NCI-H69 (cell line): ENCODE data around the gene KAZN.
A peak's percentile ranks its signal among the peaks of the same experiment; 100 is the strongest.

Experiments
- DNase-seq: peaks from one replicate; lab custom pipeline; 2025; lab: John Stamatoyannopoulos, UW

The KAZN gene

GRCh38 chr1:14887764-14888350, 289.4 kb downstream of the KAZN start:
- no peak for DNase-seq

DNA sequence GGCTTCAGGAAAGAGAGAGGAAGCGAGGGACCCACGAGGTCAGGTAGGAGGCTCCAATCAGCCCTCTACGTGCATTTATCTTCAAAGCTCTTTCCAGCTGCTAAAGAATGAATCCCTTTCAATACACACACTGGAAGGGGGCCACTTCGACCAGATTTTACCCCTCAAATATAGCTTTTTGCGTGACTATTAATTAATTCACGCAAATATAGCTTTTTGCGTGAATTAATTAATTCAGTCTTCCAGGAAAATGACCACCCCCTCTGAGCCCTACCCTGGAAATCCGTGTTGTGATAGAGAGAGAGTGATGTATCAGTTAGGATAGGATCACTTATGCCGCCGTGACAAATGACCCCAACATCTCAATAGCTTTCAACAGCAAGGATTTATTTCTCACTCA, 289.9 kb downstream of the KAZN start:
- no peak for DNase-seq

DNA sequence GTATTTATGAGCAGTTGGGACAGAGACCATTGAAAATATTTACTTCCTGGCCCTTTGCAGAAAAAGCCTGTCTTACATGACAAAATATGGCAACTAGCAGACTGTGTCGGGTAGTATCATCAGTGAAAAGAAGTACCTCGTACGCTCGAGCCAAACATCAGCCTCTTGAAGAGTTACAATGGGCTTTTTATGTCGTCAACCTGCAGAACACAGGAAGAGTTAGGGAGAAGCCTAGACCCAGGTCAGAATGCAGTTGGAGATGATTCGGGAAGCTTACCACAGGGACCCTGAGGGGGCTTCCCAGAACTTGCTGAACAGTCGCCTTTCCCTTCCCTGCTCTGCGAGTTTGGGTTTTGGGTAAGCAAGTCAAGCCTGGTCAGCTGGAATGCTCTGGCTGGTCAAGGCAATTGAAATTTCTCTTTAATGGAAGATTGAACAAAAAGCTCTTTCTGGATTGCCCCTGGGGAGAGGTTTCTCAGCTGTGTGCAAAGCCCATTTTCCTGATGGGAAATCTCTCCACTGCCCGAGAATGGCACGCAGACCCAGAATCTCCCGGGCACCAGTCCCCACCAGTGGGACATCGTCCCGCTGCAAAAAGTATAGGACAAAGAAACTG, 291.4 kb downstream of the KAZN start:
- DNase-seq, result no peak

DNA sequence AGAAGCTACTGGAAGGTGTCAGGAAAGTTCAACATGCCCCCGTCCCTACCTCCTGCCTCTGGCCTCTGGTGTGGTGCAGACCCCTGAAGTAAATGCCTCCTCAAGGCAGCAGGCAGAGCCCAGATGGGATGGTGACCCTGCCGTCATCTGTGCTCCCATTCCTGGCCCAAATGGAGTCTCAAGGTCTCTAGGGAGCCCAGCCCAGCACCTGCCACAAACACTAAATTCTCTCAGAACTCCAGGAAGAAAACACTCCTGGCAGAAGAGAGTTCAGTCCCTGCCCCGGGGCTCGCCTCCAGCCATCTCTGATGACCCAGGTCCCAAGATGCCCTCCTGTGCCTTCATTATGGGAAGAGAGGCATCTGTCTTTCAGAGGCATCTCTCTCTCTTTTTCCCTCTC, 293.5 kb downstream of the KAZN start:
- DNase-seq, result no peak

DNA sequence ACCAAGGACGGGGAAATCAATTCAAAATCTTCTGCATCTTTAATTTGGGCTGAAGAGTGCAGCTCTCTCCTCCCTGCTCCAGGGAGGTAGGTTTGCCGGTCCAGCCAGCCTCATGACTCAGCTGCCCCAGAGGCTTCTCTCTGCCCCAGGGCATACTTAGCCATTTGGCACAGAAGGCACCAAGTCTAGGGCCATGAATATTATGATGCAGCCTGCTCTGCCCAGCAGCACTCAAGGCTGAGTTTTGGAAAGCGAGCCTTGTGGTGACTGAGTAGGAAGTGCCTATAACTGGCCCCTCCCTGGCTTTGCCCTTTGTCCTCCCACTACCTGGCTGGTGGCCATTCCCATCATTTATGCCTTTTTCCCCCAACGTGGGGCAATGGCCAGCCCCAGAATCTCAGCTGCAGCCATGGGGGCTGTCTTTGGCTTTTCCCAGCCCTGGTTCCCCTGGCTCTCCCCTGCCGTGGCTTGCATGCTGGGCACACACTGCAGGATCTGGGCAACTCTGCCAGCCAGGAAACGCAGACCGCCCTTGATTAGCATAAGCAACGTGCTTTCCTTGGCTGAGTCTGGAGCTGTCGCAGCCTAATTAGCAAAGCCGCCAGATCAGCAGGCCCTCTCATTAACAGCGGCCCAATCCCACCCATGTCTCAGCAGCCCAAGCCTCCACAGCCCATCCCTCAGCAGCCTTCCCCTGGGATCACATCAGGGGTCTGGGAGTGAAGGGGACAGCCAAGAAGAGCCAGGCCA, 296.5 kb downstream of the KAZN start:
- DNase-seq, result peak; percentile 76

DNA sequence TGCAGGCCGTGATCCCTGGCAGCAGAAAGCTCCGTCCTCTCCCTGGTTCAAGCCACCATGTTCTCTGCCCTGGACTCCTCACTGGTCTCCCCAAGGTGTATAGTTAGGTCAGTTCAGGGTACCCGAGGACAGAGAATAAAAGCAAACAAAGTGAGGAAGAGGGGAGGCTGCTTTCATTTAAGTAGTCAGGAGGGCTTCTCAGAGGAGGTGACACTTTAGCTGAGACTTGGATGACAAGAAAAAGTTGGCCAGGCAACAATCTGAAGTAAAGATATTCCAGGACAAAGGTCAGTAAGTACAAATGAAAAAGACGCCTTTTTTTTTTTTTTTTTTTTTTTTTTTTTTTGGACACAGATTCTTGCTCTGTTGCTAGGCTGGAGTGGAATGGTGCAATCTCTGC, 297.2 kb downstream of the KAZN start:
- no peak for DNase-seq

DNA sequence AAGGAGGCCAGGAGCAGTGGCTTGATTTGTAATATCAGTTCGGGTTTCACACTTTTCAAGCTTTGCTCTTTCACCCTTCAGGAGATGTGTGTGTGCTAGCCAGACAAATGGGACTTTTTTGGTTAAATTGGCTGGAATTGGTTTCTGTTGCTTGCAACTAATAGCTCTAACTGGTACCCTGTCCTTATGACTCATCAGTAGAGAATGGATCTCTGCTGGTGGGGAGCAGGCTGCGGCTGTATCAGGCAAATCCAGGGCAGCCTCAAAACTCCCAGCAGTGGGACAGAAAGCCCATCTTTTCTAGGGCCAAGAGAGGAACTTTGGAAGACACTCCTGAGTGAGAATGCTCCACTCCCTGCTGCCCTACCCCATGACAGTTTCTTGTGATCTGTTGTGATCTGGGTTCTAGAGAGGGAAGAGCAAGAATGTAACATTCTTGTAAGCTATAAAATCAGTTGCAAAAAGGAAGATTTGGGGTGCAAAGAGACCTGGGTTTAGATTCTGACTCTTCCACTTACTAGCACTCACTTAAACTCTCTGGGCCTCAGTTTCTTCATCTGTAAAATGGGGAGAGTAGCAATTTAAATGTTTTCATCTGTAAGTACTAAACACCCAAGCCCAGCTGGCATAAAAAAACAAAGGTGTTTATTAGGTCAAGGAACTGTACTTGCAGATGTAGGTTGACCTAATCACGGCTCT, 298.0 kb downstream of the KAZN start:
- no peak for DNase-seq

DNA sequence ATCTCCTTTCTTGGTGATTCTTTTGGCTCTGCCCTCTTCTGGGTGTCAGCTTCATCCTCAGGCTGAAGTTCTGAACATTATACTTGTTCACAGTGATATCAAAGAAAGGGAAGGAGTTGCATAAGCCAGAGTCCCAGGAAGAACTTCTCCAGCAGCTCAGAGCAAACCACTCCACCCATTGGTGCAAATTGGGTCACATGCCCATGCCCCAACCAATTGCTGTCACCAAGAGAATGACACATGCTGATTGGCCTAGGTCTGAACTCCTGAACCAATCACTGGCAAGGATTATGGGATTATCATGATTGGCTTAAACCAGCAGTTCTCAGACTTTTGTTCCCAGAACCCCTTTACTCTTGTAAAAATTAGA, 298.6 kb downstream of the KAZN start:
- no peak for DNase-seq

DNA sequence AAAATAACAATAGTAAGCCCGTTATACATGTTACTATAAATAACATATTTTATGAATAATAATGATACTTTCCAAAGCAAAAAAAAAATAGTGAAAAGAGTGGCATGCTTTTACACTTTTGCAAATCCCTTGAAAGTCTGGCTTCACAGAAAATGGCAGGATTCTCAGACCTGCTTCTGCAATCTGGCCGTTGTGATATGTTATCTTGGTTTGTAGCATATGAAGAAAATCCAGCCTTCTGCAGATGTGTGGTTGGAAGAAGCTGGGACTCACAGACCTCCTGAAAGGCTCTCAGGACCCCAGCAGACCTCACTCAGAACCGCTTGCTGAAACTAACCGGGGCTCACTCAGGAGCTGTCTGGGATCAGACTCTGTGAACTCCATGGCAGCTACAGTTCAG, 299.1 kb downstream of the KAZN start:
- no peak for DNase-seq

DNA sequence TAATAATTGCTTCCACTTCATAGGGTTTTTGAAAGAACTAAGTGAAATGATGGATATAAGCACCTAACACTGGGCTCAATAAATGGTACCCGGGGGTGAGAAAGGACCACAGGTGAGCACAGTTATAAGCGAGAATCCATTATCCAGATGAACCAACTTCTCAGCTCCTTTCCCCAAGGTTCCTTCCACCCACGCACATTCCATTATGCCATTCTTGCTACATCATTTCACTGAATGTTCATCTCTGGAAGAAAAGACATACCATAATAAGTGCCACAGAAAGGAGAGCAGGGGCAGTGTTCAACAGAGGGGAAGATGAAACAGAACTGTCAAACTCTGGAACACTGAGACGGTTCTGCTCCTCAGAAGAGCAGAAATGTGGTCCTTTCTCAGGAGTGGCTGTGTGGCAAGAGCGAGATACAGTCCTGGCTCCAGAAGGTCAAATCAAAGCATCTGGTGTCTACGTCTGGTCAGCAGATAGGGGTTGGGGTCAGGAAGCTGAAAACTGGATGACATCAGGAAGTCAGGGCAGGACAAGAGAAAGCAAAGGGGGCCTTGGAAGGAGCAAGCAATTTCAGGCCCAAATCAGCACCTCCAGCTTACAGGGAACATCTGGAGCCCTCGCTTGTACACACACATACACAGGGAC, 299.6 kb downstream of the KAZN start:
- no peak for DNase-seq

DNA sequence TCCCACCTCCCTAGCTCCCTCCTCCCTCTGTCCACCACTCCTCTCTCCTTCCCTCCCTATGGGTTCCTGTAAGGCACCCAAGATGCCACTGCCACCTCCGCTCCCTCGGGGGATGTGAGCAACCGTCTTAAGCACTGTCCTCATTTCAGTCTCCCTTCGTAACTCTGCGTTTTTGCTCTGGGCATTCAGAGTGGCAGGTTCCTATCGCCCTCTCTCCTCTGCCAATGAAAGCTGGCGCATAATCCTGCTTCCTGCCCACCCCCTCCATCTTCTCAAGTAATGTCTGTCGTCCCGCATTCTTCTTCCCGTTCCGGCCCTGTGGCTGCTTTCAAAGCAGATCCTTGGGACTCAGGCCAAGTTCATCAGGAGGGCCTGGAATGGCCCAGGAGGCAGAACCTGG, 301.2 kb downstream of the KAZN start:
- DNase-seq, result no peak

- no peak for DNase-seq
Measured at GRCh38 chr1:14901371-14901954, 303.0 kb downstream of the KAZN start.

DNA sequence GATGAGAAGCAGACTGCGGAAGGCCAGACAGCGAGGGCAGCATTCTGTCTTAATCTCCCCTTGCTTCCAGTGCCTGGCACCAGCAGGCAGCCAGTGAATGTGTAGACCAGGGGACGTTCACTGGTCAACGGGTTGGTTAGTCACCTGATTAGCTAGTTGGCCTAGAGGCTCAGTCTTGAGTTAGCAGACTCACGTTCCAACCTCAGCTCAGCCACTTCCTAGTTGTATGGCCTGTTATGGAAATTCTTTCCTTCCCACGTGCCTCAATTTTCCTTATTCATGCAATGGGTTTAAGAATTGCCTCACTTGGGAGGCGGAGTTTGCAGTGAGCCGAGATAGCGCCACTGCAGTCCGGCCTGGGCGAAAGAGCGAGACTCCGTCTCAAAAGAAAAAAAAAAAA, 305.4 kb downstream of the KAZN start:
- no peak for DNase-seq

DNA sequence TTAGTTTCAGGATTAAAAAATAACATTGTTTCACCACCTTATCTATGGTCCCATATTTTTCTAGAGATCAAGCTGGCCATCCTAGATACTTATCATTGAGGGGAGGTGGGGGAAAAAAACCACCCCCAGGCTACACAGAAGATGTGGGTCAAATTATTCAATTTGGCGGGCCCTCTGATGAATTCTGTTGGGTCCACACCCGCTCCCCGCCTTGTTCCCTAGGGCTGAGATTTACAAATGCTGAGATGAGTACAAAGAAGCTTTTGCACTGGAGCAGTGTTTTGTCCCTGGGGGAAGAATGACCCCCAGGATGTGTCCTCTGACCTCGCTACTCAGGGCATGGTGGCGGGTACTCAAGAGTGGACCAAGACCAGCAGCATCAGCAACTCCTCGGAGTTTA, 308.2 kb downstream of the KAZN start:
- DNase-seq, result no peak

DNA sequence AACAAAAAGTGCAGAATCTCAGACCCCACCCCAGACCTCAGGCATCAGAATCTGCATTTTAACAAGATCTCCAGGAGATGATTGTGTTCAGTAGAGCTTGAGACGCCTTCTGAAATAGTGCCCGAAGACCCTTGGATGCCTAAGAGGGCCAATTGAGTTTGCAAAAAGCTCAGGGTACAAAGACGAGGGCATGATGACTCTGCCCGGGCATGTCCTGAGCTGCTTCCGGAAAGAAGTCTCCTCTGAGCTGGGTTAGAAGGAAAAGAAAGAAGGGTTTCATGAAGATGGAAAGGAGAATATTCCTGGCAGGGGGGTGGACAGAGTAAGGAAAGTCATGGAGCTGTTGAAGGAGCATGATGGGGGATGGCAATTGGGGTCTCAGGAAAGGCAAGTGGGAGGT, 308.9 kb downstream of the KAZN start:
- DNase-seq, result no peak

GRCh38 chr1:14909273-14909672, 310.8 kb downstream of the KAZN start:
- DNase-seq, result no peak

DNA sequence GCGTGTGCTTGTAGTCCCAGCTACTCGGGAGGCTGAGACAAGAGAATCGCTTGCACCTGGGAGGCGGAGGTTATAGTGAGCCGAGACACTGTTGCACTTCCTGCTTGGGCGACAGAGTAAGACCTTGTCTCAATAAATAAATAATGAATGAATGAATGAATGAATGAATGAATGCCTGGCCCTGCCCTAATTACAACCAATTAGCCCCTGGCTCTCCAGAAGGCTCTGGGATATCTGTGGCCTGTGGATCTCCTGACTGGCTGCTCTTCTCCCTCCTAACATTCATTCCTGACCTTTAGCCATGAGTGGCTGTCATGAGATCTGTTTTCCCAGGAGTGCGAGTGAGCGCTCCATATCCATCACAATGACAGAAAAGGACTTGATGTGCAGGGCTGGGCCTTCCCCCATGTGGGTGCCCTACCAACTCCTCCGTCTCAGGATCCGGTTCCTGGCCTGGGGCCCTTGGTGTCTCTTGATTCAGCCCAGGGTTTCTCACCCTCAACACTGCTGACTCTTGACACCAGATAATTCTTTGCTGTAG, 311.5 kb downstream of the KAZN start:
- no peak for DNase-seq

DNA sequence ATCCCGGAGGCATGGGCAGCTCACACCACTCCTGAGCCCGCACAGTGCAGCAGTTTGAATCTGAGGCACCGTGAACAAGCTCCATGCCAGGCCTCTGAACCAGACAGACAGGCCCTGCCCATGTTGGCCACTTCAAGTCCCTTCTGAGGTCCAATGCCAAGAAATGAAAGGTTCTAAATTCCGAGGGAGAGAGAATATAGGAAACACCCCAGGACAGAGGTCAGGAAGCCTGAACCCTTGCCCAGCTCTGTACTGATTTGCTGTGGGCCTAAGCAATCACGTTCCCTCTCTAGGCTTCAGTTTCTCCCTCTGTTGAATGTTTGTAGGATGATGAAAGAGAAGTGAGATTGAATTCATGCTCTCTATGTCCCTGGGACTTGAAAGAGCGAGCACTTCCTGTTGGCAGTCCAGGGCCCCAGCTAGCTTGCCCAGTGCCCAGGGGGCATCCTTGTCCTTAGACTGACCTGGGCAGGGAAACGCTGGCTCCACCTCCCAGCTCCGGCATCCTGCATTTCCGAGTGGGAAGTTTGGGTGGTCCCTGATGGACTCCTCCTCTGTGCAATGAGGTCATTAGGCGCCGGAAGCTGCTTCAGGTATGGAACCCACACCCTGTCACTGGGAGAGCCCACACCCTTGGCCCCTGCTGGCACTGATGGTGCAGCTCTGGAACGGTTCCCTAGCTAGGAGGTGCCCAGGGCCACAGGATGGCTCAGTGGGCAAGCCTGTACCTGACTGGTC, 312.7 kb downstream of the KAZN start:
- DNase-seq, result peak; percentile 29

GRCh38 chr1:14912839-14913481, 314.5 kb downstream of the KAZN start:
- DNase-seq, result peak; percentile 18

DNA sequence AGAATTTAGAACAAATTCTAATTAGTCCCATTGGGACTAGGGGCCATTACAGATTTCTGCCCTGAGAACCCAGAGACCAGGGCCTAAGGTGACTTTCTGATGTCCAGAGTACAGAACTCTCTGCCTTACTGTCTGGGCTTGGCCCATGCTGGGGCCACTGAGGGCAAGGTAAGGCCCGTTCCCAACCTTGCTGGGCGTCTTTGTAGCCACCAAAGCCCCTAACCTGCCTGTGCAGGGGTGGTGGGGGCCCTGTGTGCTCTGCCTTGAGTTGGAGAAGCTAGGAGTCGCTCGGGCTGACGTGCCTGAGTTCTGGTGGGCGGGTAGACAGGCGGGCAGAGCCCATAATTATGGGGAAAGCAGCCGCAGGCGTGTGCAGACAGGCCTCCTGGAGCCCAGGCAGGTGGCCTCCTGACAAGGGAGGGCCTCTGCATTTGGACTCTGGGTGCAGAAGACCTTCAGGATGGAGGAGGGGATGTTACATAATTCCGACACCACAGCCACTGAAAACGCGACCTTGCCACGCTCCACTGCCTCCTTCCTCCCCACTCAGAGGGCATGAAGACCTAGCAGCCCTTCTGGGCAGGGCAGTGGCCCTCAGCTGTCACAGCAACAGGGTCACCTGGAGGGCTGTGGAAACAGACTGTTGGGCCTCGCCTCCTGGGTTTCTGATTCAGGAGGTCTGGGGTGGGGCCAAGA, 315.1 kb downstream of the KAZN start:
- DNase-seq, result peak; percentile 95
